Muscle of leg (tissue), 11 donors: ENCODE data around the gene IRF6. TPM values are rescaled to one million over a fixed set of nuclear protein-coding genes. Genes with fewer than 3 reads are reported as not detected.
"Not testable (repeated sequence)": the region's sequence is repeated elsewhere in the genome, so short reads cannot be mapped to it uniquely, and the experiment has no call there.

ENCODE experiments used
- DNase-seq: peaks from one replicate; pipeline ENCODE4 v3.0.0; 2013
- H3K27ac ChIP-seq: one replicate; pipeline ENCODE4 v1.5.1; 2013; ENCODE audit warnings: mild to moderate bottlenecking, low read length, control low read depth
- H3K27me3 ChIP-seq: one replicate; pipeline ENCODE4 v1.6.1; 2013; ENCODE audit warnings: low read length; ENCODE audit not compliant: control insufficient read depth, insufficient read depth
- H3K36me3 ChIP-seq: one replicate; pipeline ENCODE4 v1.6.1; 2013; ENCODE audit warnings: low read length; ENCODE audit not compliant: control insufficient read depth, insufficient read depth
- H3K4me1 ChIP-seq: one replicate; pipeline ENCODE4 v1.6.1; 2013; ENCODE audit warnings: low read length; ENCODE audit not compliant: control insufficient read depth, insufficient read depth
- H3K4me3 ChIP-seq: one replicate; pipeline ENCODE4 v1.5.1; 2013; ENCODE audit warnings: low read length, control low read depth
- H3K9me3 ChIP-seq: replicated peaks from 2 replicates; pipeline ENCODE4 v1.6.1; 2013; ENCODE audit warnings: low read depth, low read length; ENCODE audit not compliant: control insufficient read depth
- WGBS: methylation state at CpG from one replicate; pipeline ENCODE4 v1.1.5; 2013; ENCODE audit warnings: missing lambda C conversion rate; ENCODE audit not compliant: insufficient coverage; 5-methylcytosine and 5-hydroxymethylcytosine counted together
- polyA plus RNA-seq, 8 donors: library from polyadenylated mRNA; unstranded; fragments of 120-200 nt; gene quantifications; one replicate each; pipeline versions ENCODE4 v1.2.1 to v1.2.3, GENCODE V29; 2013; ENCODE audit warnings: inconsistent platforms in 1 of 8, low replicate concordance in 1 of 8; ENCODE audit not compliant: insufficient read length in 8 of 8, insufficient read depth in 1 of 8
- total RNA-seq: library from RNA; stranded (reverse); fragments of 120-200 nt; gene quantifications from one replicate; pipeline ENCODE4 v1.2.4, GENCODE V29; 2013

Gene IRF6
- total and polyA plus RNA-seq, 9 donors = 0.20 to 6.1 (median 0.66) TPM

GRCh38 chr1:209793711-209794110, 12.2 kb downstream of the IRF6 start:
- WGBS = no CpG with 5 or more reads among the region's 3 CpGs
- not testable (repeated sequence) for H3K4me1 ChIP-seq, H3K27ac ChIP-seq, H3K36me3 ChIP-seq, H3K4me3 ChIP-seq, H3K9me3 ChIP-seq, DNase-seq
- peaks cover 36% of the 10 kb centered on the region for H3K27me3 ChIP-seq

GRCh38 chr1:209791920-209792319, 14.0 kb downstream of the IRF6 start:
- Histone ChIP-seq H3K36me3 (no peaks in the 10 kb centered on the region), H3K4me3 (no peak overlapping the region), H3K9me3 (no peaks in the 10 kb centered on the region), H3K27me3 (peaks cover 41% of the 10 kb centered on the region), H3K27ac (no peak overlapping the region), H3K4me1 (no peaks in the 10 kb centered on the region)
- 100% methylated on average over 1 of the region's 1 CpG for WGBS
- DNase-seq = no peak

GRCh38 chr1:209790286-209791193, 15.4 kb downstream of the IRF6 start:
- no peaks in the 10 kb centered on the region for H3K36me3 ChIP-seq
- peaks cover 46% of the 10 kb centered on the region for H3K27me3 ChIP-seq
- H3K9me3 ChIP-seq = no peaks in the 10 kb centered on the region
- H3K4me3 ChIP-seq = no peak overlapping the region
- no peaks in the 10 kb centered on the region for H3K4me1 ChIP-seq
- no peak for DNase-seq
- WGBS = 93% methylated on average over 9 of the region's 10 CpGs
- no peak overlapping the region for H3K27ac ChIP-seq

- H3K9me3 ChIP-seq = peaks cover 2% of the 10 kb centered on the region
Measured at GRCh38 chr1:209789245-209789644, 16.7 kb downstream of the IRF6 start.

GRCh38 chr1:209787551-209787950, 18.4 kb downstream of the IRF6 start:
- Histone ChIP-seq H3K27me3 (peaks cover 42% of the 10 kb centered on the region), H3K9me3 (peaks cover 2% of the 10 kb centered on the region), H3K27ac (no peak overlapping the region), H3K4me3 (no peak overlapping the region), H3K4me1 (peaks cover 18% of the 10 kb centered on the region), H3K36me3 (no peaks in the 10 kb centered on the region)
- WGBS = no CpG with 5 or more reads among the region's 2 CpGs
- DNase-seq = peak; percentile 22

More at GRCh38 chr1:209789245-209789644, 16.7 kb downstream of the IRF6 start:
- peaks cover 42% of the 10 kb centered on the region for H3K27me3 ChIP-seq
- no peak for DNase-seq
- H3K36me3 ChIP-seq = no peaks in the 10 kb centered on the region
- 71% methylated on average over 1 of the region's 1 CpG for WGBS
- H3K27ac ChIP-seq = no peak overlapping the region
- peaks cover 4% of the 10 kb centered on the region for H3K4me1 ChIP-seq
- H3K4me3 ChIP-seq = no peak overlapping the region

DNA sequence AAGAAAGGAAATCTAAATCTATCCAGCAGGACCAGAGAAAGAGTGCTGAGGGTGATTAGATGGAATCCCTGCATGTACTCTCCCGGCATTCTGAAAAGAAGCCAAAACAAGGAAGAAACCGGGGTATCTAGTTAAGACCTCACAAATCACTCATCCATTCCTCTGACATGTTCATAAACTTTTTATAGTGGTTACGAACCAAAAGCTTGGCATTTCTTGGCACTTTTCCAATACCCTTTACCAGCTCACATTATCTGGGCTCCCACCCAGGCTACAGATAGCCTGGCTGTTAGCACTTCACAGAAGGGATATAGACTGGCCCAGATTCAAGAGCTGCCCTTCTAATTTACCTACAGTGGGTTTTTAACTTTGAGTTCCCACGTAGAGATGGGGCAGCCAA, 19.8 kb downstream of the IRF6 start:
- 63% methylated on average over 2 of the region's 4 CpGs for WGBS
- peaks cover 34% of the 10 kb centered on the region for H3K27me3 ChIP-seq
- no peak for DNase-seq
- H3K27ac ChIP-seq = no peak overlapping the region
- H3K9me3 ChIP-seq = peaks cover 2% of the 10 kb centered on the region
- H3K4me3 ChIP-seq = no peak overlapping the region
- peaks cover 18% of the 10 kb centered on the region for H3K4me1 ChIP-seq
- H3K36me3 ChIP-seq = no peaks in the 10 kb centered on the region

GRCh38 chr1:209785592-209785991, 20.4 kb downstream of the IRF6 start:
- DNase-seq = no peak
- Histone ChIP-seq H3K4me3 (no peak overlapping the region), H3K27me3 (peaks cover 31% of the 10 kb centered on the region), H3K27ac (no peak overlapping the region), H3K9me3 (peaks cover 2% of the 10 kb centered on the region), H3K36me3 (no peaks in the 10 kb centered on the region), H3K4me1 (peaks cover 18% of the 10 kb centered on the region)
- no CpG with 5 or more reads among the region's 4 CpGs for WGBS

GRCh38 chr1:209784265-209785169, 21.4 kb downstream of the IRF6 start, which contains the start of gene C1orf74:
C1orf74 (minus strand) TSS chr1:209784559; CDS start chr1:209783634, 925 bp downstream.
- Histone ChIP-seq H3K9me3 (peaks cover 2% of the 10 kb centered on the region), H3K4me1 (peaks cover 18% of the 10 kb centered on the region), H3K36me3 (no peaks in the 10 kb centered on the region), H3K27ac (peak within 1 kb of the TSS; percentile 96), H3K4me3 (peak within 1 kb of the TSS; percentile 89), H3K27me3 (peaks cover 25% of the 10 kb centered on the region)
- DNase-seq = peak; percentile 99
- 0% methylated on average over 41 of the region's 48 CpGs for WGBS

GRCh38 chr1:209783386-209783785, 22.6 kb downstream of the IRF6 start:
- no peaks in the 10 kb centered on the region for H3K36me3 ChIP-seq
- WGBS = 42% methylated on average over 5 of the region's 6 CpGs
- H3K27ac ChIP-seq = peak overlapping the region; percentile 96
- peaks cover 17% of the 10 kb centered on the region for H3K27me3 ChIP-seq
- H3K9me3 ChIP-seq = peaks cover 2% of the 10 kb centered on the region
- peak; percentile 72 for DNase-seq
- H3K4me3 ChIP-seq = peak overlapping the region; percentile 89
- H3K4me1 ChIP-seq = peaks cover 18% of the 10 kb centered on the region

GRCh38 chr1:209780268-209780667, 25.7 kb downstream of the IRF6 start:
- Histone ChIP-seq H3K27me3 (no peaks in the 10 kb centered on the region), H3K4me1 (peaks cover 18% of the 10 kb centered on the region), H3K9me3 (peaks cover 2% of the 10 kb centered on the region), H3K4me3 (no peak overlapping the region), H3K36me3 (no peaks in the 10 kb centered on the region), H3K27ac (no peak overlapping the region)
- 92% methylated on average over 2 of the region's 4 CpGs for WGBS
- DNase-seq = no peak
